IPS-18c (cell line): ENCODE measurements around the gene ZNF594.
"Not testable (repeated sequence)": the region's sequence is repeated elsewhere in the genome, so short reads cannot be mapped to it uniquely, and the experiment has no call there.

ENCODE experiments used
- H3K4me3 ChIP-seq: 2 replicates; pipeline ENCODE4 v1.7.0; 2013; ENCODE audit warnings: low read depth, mild to moderate bottlenecking, low read length, moderate library complexity; ENCODE audit not compliant: insufficient read depth
- H3K9me3 ChIP-seq: one replicate; pipeline ENCODE4 v1.6.1; 2013; ENCODE audit warnings: mild to moderate bottlenecking, low read length, moderate library complexity; ENCODE audit not compliant: control insufficient read depth, insufficient read depth

ZNF594 gene

GRCh38 chr17:5191541-5192417 is at the start of gene ZNF594:
ZNF594 (minus strand) TSS chr17:5191868; CDS start chr17:5184256, 7,612 bp downstream.
- H3K4me3 ChIP-seq: peak within 1 kb of the TSS; percentile 91
- H3K9me3 ChIP-seq: peaks cover 34% of the 10 kb centered on the region

GRCh38 chr17:5239769-5240168 is 48.1 kb upstream of the ZNF594 start:
- not testable (repeated sequence) for H3K4me3 ChIP-seq, H3K9me3 ChIP-seq

GRCh38 chr17:5238333-5238732 is 46.7 kb upstream of the ZNF594 start:
- H3K9me3 ChIP-seq: no peaks in the 10 kb centered on the region
- no peak overlapping the region for H3K4me3 ChIP-seq

- no peak overlapping the region for H3K4me3 ChIP-seq
- no peaks in the 10 kb centered on the region for H3K9me3 ChIP-seq
Measured at GRCh38 chr17:5237541-5238016, 45.9 kb upstream of the ZNF594 start.

- no peak overlapping the region for H3K4me3 ChIP-seq
Measured at GRCh38 chr17:5236938-5237540, 45.4 kb upstream of the ZNF594 start.

GRCh38 chr17:5234645-5235576 is 43.2 kb upstream of the ZNF594 start, which contains the start of gene SCIMP:
SCIMP (minus strand) TSS chr17:5234860; CDS start chr17:5234755, 105 bp downstream.
- no peaks in the 10 kb centered on the region for H3K9me3 ChIP-seq

More at GRCh38 chr17:5236938-5237540, 45.4 kb upstream of the ZNF594 start:
- no peaks in the 10 kb centered on the region for H3K9me3 ChIP-seq

GRCh38 chr17:5233492-5233891 is 41.8 kb upstream of the ZNF594 start:
- not testable (repeated sequence) for H3K9me3 ChIP-seq, H3K4me3 ChIP-seq

More at GRCh38 chr17:5234645-5235576, 43.2 kb upstream of the ZNF594 start, which contains the start of gene SCIMP:
- no peak within 1 kb of the TSS for H3K4me3 ChIP-seq

- H3K4me3 ChIP-seq: no peak overlapping the region
- H3K9me3 ChIP-seq: no peaks in the 10 kb centered on the region
Measured at GRCh38 chr17:5226940-5227878, 35.5 kb upstream of the ZNF594 start.

- no peaks in the 10 kb centered on the region for H3K9me3 ChIP-seq
- no peak overlapping the region for H3K4me3 ChIP-seq
Measured at GRCh38 chr17:5225668-5226457, 34.2 kb upstream of the ZNF594 start.

GRCh38 chr17:5221912-5222311 is 30.2 kb upstream of the ZNF594 start:
- H3K9me3 ChIP-seq, H3K4me3 ChIP-seq: not testable (repeated sequence)

GRCh38 chr17:5220074-5220473 is 28.4 kb upstream of the ZNF594 start:
- Histone ChIP-seq H3K4me3 (no peak overlapping the region), H3K9me3 (no peaks in the 10 kb centered on the region)

- H3K9me3 ChIP-seq: no peaks in the 10 kb centered on the region
- H3K4me3 ChIP-seq: no peak overlapping the region
Measured at GRCh38 chr17:5219536-5219935, 27.9 kb upstream of the ZNF594 start.

GRCh38 chr17:5217562-5217961 is 25.9 kb upstream of the ZNF594 start:
- H3K9me3 ChIP-seq, H3K4me3 ChIP-seq: not testable (repeated sequence)

- Histone ChIP-seq H3K9me3 (no peaks in the 10 kb centered on the region), H3K4me3 (no peak overlapping the region)
Measured at GRCh38 chr17:5211458-5211857, 19.8 kb upstream of the ZNF594 start.

- H3K9me3 ChIP-seq: no peaks in the 10 kb centered on the region
- no peak overlapping the region for H3K4me3 ChIP-seq
Measured at GRCh38 chr17:5210614-5211252, 19.1 kb upstream of the ZNF594 start.
